IMR-90 (cell line): Measurements from ENCODE around the gene EGLN3. TPM values are rescaled to one million over a fixed set of nuclear protein-coding genes. Genes with fewer than 3 reads are reported as not detected.

Experiments used
- ATAC-seq: fragments of 200-7000 bp; cut with Tn5 transposase; 2 replicates; pipeline ENCODE4 v1.9.1; 2020; ENCODE audit warnings: low read depth, mild to moderate bottlenecking, moderate library complexity
- BruUV-seq: library from RNA; stranded (reverse); fragments of 400-500 nt; replicated peaks from 2 replicates; lab custom pipeline; 2021; lab: Mats Ljungman, UMichigan
- CTCF ChIA-PET: fragments of 300-600 bp; formaldehyde crosslinking; extraction: SDS; loops from one replicate; lab custom pipeline; 2021; ENCODE audit warnings: antibody characterized with exemption; lab: Yijun Ruan, JAX
- POLR2A ChIA-PET: fragments of 300-600 bp; sonication (Branson Sonifier 250); formaldehyde crosslinking; loops from one replicate; lab custom pipeline; 2022; ENCODE audit warnings: antibody characterized with exemption; ENCODE audit not compliant: unreplicated experiment; lab: Charles Lee
- DNase-seq: peaks from one replicate; pipeline ENCODE4 v3.0.0; 2013
- H2AFZ ChIP-seq: replicated peaks from 2 replicates; pipeline ENCODE3; 2013; ENCODE audit warnings: low read length, mild to moderate bottlenecking; ENCODE audit not compliant: poor library complexity
- H2AK5ac ChIP-seq: 2 replicates; pipeline ENCODE4 v1.6.1; 2013; ENCODE audit warnings: low read depth, low read length, inconsistent platforms
- H2AK9ac ChIP-seq: replicated peaks from 2 replicates; pipeline ENCODE3; 2013; ENCODE audit warnings: mild to moderate bottlenecking, low read depth, low read length, moderate library complexity; ENCODE audit not compliant: poor library complexity
- H2BK120ac ChIP-seq: 2 replicates; pipeline ENCODE4 v1.6.1; 2013; ENCODE audit warnings: low read depth, low read length, inconsistent platforms
- H2BK15ac ChIP-seq: 3 replicates; pipeline ENCODE4 v1.6.1; 2013; ENCODE audit warnings: low read depth, low read length, inconsistent platforms
- H2BK20ac ChIP-seq: 2 replicates; pipeline ENCODE4 v1.6.1; 2013; ENCODE audit warnings: low read depth, mild to moderate bottlenecking, inconsistent platforms, low read length, moderate library complexity
- H2BK5ac ChIP-seq: 2 replicates; pipeline ENCODE4 v1.6.1; 2013; ENCODE audit warnings: mild to moderate bottlenecking, low read depth, low read length, inconsistent platforms; ENCODE audit not compliant: poor library complexity, severe bottlenecking
- H3K14ac ChIP-seq: replicated peaks from 2 replicates; pipeline ENCODE4 v1.6.1; 2013; ENCODE audit warnings: low read depth, low read length, inconsistent platforms
- H3K18ac ChIP-seq: 2 replicates; pipeline ENCODE4 v1.6.1; 2013; ENCODE audit warnings: low read depth, low read length, control low read depth
- H3K23ac ChIP-seq: 2 replicates; pipeline ENCODE4 v1.6.1; 2013; ENCODE audit warnings: low read depth, low read length, inconsistent platforms
- H3K27ac ChIP-seq: 2 replicates; pipeline ENCODE4 v1.5.1; 2013; ENCODE audit warnings: mild to moderate bottlenecking, control low read depth, low read length; ENCODE audit not compliant: insufficient read depth
- H3K27me3 ChIP-seq: 2 replicates; pipeline ENCODE4 v1.6.1; 2013; ENCODE audit warnings: low read length; ENCODE audit not compliant: control insufficient read depth, insufficient read depth
- H3K36me3 ChIP-seq: 2 replicates; pipeline ENCODE4 v1.6.1; 2013; ENCODE audit warnings: low read length, mixed read lengths; ENCODE audit not compliant: control insufficient read depth, insufficient read depth
- H3K4ac ChIP-seq: 2 replicates; pipeline ENCODE4 v1.6.1; 2013; ENCODE audit warnings: low read depth, low read length, inconsistent platforms
- H3K4me1 ChIP-seq: 2 replicates; pipeline ENCODE4 v1.6.1; 2013; ENCODE audit warnings: low read length, mixed read lengths; ENCODE audit not compliant: control insufficient read depth, insufficient read depth
- H3K4me2 ChIP-seq: 2 replicates; pipeline ENCODE4 v1.6.1; 2013; ENCODE audit warnings: low read depth, mild to moderate bottlenecking, control low read depth, low read length, moderate library complexity
- H3K4me3 ChIP-seq: 2 replicates; pipeline ENCODE4 v1.5.1; 2013; ENCODE audit warnings: low read depth, mild to moderate bottlenecking, control low read depth, low read length, moderate library complexity; ENCODE audit not compliant: insufficient read depth
- H3K56ac ChIP-seq: 2 replicates; pipeline ENCODE4 v1.6.1; 2013; ENCODE audit warnings: low read length, inconsistent platforms; ENCODE audit not compliant: insufficient read depth; ENCODE audit errors: extremely low read depth
- H3K79me1 ChIP-seq, 2 experiments: 2 replicates each; pipeline ENCODE4 v1.6.1; 2013; ENCODE audit warnings: low read length in 2 of 2, inconsistent platforms in 1 of 2, low read depth in 1 of 2
- H3K9ac ChIP-seq: 2 replicates; pipeline ENCODE4 v1.6.1; 2013; ENCODE audit warnings: low read depth, low read length, control low read depth
- H3K9me1 ChIP-seq: 2 replicates; pipeline ENCODE4 v1.6.1; 2013; ENCODE audit warnings: low read length, inconsistent platforms; ENCODE audit not compliant: insufficient read depth
- H3K9me3 ChIP-seq: 2 replicates; pipeline ENCODE4 v1.6.1; 2013; ENCODE audit warnings: low read length; ENCODE audit not compliant: control insufficient read depth, insufficient read depth
- H4K20me1 ChIP-seq: 2 replicates; pipeline ENCODE4 v1.6.1; 2013; ENCODE audit warnings: low read length, inconsistent platforms; ENCODE audit not compliant: insufficient read depth
- H4K5ac ChIP-seq: 2 replicates; pipeline ENCODE4 v1.6.1; 2013; ENCODE audit warnings: mild to moderate bottlenecking, low read depth, low read length, control low read depth
- H4K8ac ChIP-seq, 2 experiments: 2 replicates each; pipeline ENCODE4 v1.6.1; 2013; ENCODE audit warnings: low read depth in 2 of 2, low read length in 2 of 2, control low read depth in 1 of 2, inconsistent platforms in 1 of 2
- H4K91ac ChIP-seq: 2 replicates; pipeline ENCODE4 v1.6.1; 2013; ENCODE audit warnings: low read depth, low read length, inconsistent platforms; ENCODE audit not compliant: insufficient read depth
- BHLHE40 ChIP-seq: fragments of 150-350 bp; IDR thresholded peaks from 2 replicates; pipeline ENCODE4 v1.6.1; 2016; ENCODE audit warnings: mild to moderate bottlenecking, low read depth, low read length
- CEBPB ChIP-seq: IDR thresholded peaks from 2 replicates; pipeline ENCODE4 v1.6.1; 2012; ENCODE audit warnings: low read depth, low read length, improper control_type of control experiment
- CHD1 ChIP-seq: IDR thresholded peaks from 2 replicates; pipeline ENCODE4 v1.6.1; 2012; ENCODE audit warnings: low read depth, low read length, improper control_type of control experiment
- FOS ChIP-seq: fragments of 150-350 bp; IDR thresholded peaks from 2 replicates; pipeline ENCODE4 v1.6.1; 2016; ENCODE audit warnings: low read depth, low read length
- MAFK ChIP-seq: IDR thresholded peaks from 2 replicates; pipeline ENCODE4 v1.6.1; 2012; ENCODE audit warnings: low read depth, low read length, improper control_type of control experiment
- MAZ ChIP-seq: IDR thresholded peaks from 2 replicates; pipeline ENCODE4 v1.6.1; 2012; ENCODE audit warnings: low read depth, mild to moderate bottlenecking, low read length, improper control_type of control experiment, moderate library complexity, borderline replicate concordance
- MXI1 ChIP-seq: IDR thresholded peaks from 2 replicates; pipeline ENCODE4 v1.6.1; 2012; ENCODE audit warnings: low read depth, mild to moderate bottlenecking, low read length, moderate library complexity, borderline replicate concordance
- NFE2L2 ChIP-seq: fragments of 150-350 bp; IDR thresholded peaks from 2 replicates; pipeline ENCODE4 v1.6.1; 2016; ENCODE audit warnings: low read depth, mild to moderate bottlenecking, low read length
- POLR2A ChIP-seq: IDR thresholded peaks from 2 replicates; pipeline ENCODE4 v1.6.1; 2012; ENCODE audit warnings: mild to moderate bottlenecking, low read depth, low read length
- RAD21 ChIP-seq: IDR thresholded peaks from 2 replicates; pipeline ENCODE4 v1.6.1; 2012; ENCODE audit warnings: low read length, improper control_type of control experiment
- RCOR1 ChIP-seq: IDR thresholded peaks from 2 replicates; pipeline ENCODE4 v1.6.1; 2012; ENCODE audit warnings: mild to moderate bottlenecking, low read length, improper control_type of control experiment; ENCODE audit not compliant: insufficient replicate concordance
- RFX5 ChIP-seq: IDR thresholded peaks from 2 replicates; pipeline ENCODE4 v1.8.0; 2012; ENCODE audit warnings: low read depth, mild to moderate bottlenecking, low read length, moderate library complexity
- SMC3 ChIP-seq: fragments of 150-350 bp; IDR thresholded peaks from 2 replicates; pipeline ENCODE4 v1.6.1; 2016; ENCODE audit warnings: low read depth, mild to moderate bottlenecking, antibody characterized with exemption, low read length, moderate library complexity
- WGBS, 2 experiments: methylation state at CpG; one replicate each; pipeline versions ENCODE4 v1.1.5 to v1.1.7; 2013; ENCODE audit warnings: missing lambda C conversion rate in 2 of 2; ENCODE audit not compliant: insufficient read length in 1 of 2; ENCODE audit errors: extremely low coverage in 2 of 2; 5-methylcytosine and 5-hydroxymethylcytosine counted together
- dilution Hi-C: fragments of 300-500 bp; cut with HindIII; formaldehyde crosslinking; loops from one replicate; pipeline ENCODE4 v1.14.3; 2018; ENCODE audit warnings: low sequenced_read_pairs; ENCODE audit not compliant: unreplicated experiment
- in situ Hi-C: fragments of 300-500 bp; cut with MboI; formaldehyde crosslinking; loops from 3 replicates; pipeline ENCODE4 v1.14.3; 2019; ENCODE audit warnings: low sequenced_read_pairs, inconsistent platforms, mixed read lengths
- intact Hi-C: fragments of 100-400 bp; cut with micrococcal nuclease; formaldehyde crosslinking; loops from 2 replicates; pipeline ENCODE4 v1.10.0; 2022
- polyA plus RNA-seq, 3 experiments: library from polyadenylated mRNA; depleted of rRNA; stranded (reverse); fragments of >200 nt; gene quantifications; 2 replicates each; pipeline ENCODE4 v1.2.3, GENCODE V29; 2012; ENCODE audit warnings: low replicate concordance in 1 of 3
- total RNA-seq: library from RNA; depleted of rRNA; stranded (reverse); fragments of >200 nt; gene quantifications from 2 replicates; pipeline ENCODE4 v1.2.3, GENCODE V29; 2012
- TF ChIP-seq, protein P1 (sequence below): fragments of 150-350 bp; IDR thresholded peaks from 2 replicates; pipeline ENCODE4 v1.6.1; 2016; ENCODE audit warnings: low read depth, mild to moderate bottlenecking, low read length, moderate library complexity, borderline replicate concordance
- TF ChIP-seq, protein P2 (sequence below): conservative IDR thresholded peaks from 2 replicates; pipeline ENCODE4 v1.5.1; 2012; ENCODE audit warnings: mild to moderate bottlenecking, low read depth, low read length, improper control_type of control experiment
- TF ChIP-seq, protein P3 (sequence below): fragments of 150-350 bp; IDR thresholded peaks from 2 replicates; pipeline ENCODE4 v1.6.1; 2017; ENCODE audit warnings: mild to moderate bottlenecking, antibody characterized with exemption, low read length, low read depth

The EGLN3 gene
- total and polyA plus RNA-seq, 2 of the 4 experiments (the other 2 are of a cell fraction) = under 0.01 to 0.03 TPM

DNA sequence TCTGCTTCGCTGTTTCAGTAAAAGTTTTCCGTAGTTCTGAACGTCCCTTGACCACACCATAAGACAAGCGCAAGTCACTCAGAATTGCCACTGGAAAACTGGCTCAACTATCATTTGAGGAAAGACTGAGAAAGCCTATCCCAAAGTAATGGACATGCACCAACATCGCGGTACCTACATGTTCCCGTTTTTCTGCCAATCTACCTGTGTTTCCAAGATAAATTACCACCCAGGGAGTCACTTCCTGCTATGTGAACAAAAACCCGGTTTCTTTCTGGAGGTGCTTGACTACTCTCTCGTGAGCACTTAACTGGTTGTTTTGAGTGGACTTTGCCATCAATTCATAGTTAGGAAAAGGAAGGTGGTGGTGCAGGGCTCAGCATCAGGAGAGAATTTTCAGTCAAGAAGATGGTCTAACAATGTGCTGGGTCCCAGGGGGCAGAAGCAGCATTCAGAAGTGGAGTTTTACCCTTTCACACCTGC, 1.4 kb downstream of the EGLN3 start:
- intact Hi-C loops = no loop called here
- H3K27ac ChIP-seq = no peak overlapping the region
- no peaks in the 10 kb centered on the region for H3K9me1 ChIP-seq
- no peak for DNase-seq
- no peak overlapping the region for H3K14ac ChIP-seq
- no peak overlapping the region for H3K4me3 ChIP-seq
- WGBS, 2 experiments = 36% methylated on average over 6 of the region's 9 CpGs; no CpG with 5 or more reads in 1 of the 2 experiments
- H3K18ac ChIP-seq = no peak overlapping the region
- CTCF ChIA-PET = no interaction called here
- POLR2A ChIA-PET = interaction anchor here (0.6 kb wide), 1 partner anchor 32 kb away, joined by 5 read pairs; no protein-coding TSS in a partner anchor
- no peak overlapping the region for H2BK20ac ChIP-seq
- in situ Hi-C loops = no loop called here
- TF ChIP-seq RFX5 (no peak), CEBPB (no peak), BHLHE40 (no peak), NFE2L2 (no peak), MAZ (no peak), FOS (no peak), MXI1 (no peak), SMC3 (no peak), CHD1 (no peak), POLR2A (no peak), RAD21 (no peak), MAFK (no peak), RCOR1 (no peak)
- TF ChIP-seq, protein P1, sequence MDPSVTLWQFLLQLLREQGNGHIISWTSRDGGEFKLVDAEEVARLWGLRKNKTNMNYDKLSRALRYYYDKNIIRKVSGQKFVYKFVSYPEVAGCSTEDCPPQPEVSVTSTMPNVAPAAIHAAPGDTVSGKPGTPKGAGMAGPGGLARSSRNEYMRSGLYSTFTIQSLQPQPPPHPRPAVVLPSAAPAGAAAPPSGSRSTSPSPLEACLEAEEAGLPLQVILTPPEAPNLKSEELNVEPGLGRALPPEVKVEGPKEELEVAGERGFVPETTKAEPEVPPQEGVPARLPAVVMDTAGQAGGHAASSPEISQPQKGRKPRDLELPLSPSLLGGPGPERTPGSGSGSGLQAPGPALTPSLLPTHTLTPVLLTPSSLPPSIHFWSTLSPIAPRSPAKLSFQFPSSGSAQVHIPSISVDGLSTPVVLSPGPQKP = no peak
- TF ChIP-seq, protein P2, sequence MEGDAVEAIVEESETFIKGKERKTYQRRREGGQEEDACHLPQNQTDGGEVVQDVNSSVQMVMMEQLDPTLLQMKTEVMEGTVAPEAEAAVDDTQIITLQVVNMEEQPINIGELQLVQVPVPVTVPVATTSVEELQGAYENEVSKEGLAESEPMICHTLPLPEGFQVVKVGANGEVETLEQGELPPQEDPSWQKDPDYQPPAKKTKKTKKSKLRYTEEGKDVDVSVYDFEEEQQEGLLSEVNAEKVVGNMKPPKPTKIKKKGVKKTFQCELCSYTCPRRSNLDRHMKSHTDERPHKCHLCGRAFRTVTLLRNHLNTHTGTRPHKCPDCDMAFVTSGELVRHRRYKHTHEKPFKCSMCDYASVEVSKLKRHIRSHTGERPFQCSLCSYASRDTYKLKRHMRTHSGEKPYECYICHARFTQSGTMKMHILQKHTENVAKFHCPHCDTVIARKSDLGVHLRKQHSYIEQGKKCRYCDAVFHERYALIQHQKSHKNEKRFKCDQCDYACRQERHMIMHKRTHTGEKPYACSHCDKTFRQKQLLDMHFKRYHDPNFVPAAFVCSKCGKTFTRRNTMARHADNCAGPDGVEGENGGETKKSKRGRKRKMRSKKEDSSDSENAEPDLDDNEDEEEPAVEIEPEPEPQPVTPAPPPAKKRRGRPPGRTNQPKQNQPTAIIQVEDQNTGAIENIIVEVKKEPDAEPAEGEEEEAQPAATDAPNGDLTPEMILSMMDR = no peak
- TF ChIP-seq, protein P3, sequence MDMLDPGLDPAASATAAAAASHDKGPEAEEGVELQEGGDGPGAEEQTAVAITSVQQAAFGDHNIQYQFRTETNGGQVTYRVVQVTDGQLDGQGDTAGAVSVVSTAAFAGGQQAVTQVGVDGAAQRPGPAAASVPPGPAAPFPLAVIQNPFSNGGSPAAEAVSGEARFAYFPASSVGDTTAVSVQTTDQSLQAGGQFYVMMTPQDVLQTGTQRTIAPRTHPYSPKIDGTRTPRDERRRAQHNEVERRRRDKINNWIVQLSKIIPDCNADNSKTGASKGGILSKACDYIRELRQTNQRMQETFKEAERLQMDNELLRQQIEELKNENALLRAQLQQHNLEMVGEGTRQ = no peak
- no TSS peak for BruUV-seq
- dilution Hi-C loops = no loop called here
- H3K9me3 ChIP-seq = no peaks in the 10 kb centered on the region
- no peak overlapping the region for H2AK5ac ChIP-seq
- H4K91ac ChIP-seq = no peak overlapping the region
- no peak overlapping the region for H3K4me2 ChIP-seq
- H2AFZ ChIP-seq = no peak overlapping the region
- ATAC-seq = no peak
- no peak overlapping the region for H2BK15ac ChIP-seq
- no peak overlapping the region for H3K56ac ChIP-seq
- no peaks in the 10 kb centered on the region for H3K79me1 ChIP-seq
- no peak overlapping the region for H3K4ac ChIP-seq
- no peak overlapping the region for H2BK5ac ChIP-seq
- H3K27me3 ChIP-seq = peaks cover 31% of the 10 kb centered on the region
- no peak overlapping the region for H2AK9ac ChIP-seq
- no peak overlapping the region for H4K5ac ChIP-seq
- no peak overlapping the region for H3K23ac ChIP-seq
- no peak overlapping the region for H2BK120ac ChIP-seq
- no peak overlapping the region for H3K9ac ChIP-seq
- no peaks in the 10 kb centered on the region for H3K36me3 ChIP-seq
- H4K20me1 ChIP-seq = no peaks in the 10 kb centered on the region; the same call in 1 of the 2 replicates
- H4K8ac ChIP-seq = no peak overlapping the region
- H3K4me1 ChIP-seq = no peaks in the 10 kb centered on the region
